Activated naive CD8-positive, alpha-beta T cell (primary cell): ENCODE data around the gene CDK5.
A peak's percentile ranks its signal among the peaks of the same experiment; 100 is the strongest.

Experiments
- H3K27ac Mint-ChIP-seq: one replicate; pipeline ENCODE4 v1.8.0; 2021; ENCODE audit warnings: mixed read lengths
- H3K27me3 Mint-ChIP-seq: one replicate; pipeline ENCODE4 v1.8.0; 2021; ENCODE audit warnings: mixed read lengths
- H3K36me3 Mint-ChIP-seq: one replicate; pipeline ENCODE4 v1.8.0; 2021; ENCODE audit warnings: mixed read lengths
- H3K4me1 Mint-ChIP-seq: one replicate; pipeline ENCODE4 v1.8.0; 2021; ENCODE audit warnings: low read depth, mixed read lengths
- H3K4me3 Mint-ChIP-seq: one replicate; pipeline ENCODE4 v1.8.0; 2021; ENCODE audit warnings: mild to moderate bottlenecking, mixed read lengths
- H3K9me3 Mint-ChIP-seq: one replicate; pipeline ENCODE4 v1.8.0; 2021; ENCODE audit warnings: low read depth, mixed read lengths

The CDK5 gene

GRCh38 chr7:151080522-151081169 lies 22.9 kb upstream of the CDK5 start, which contains the start of gene FASTK:
FASTK (minus strand) TSS chr7:151080809; CDS start chr7:151080766, 43 bp downstream.
- H3K27me3 Mint-ChIP-seq = peaks cover 6% of the 10 kb centered on the region
- H3K4me3 Mint-ChIP-seq = peak within 1 kb of the TSS; percentile 95
- H3K36me3 Mint-ChIP-seq = peaks cover 2% of the 10 kb centered on the region
- H3K9me3 Mint-ChIP-seq = no peaks in the 10 kb centered on the region
- H3K4me1 Mint-ChIP-seq = peaks cover 35% of the 10 kb centered on the region
- peak within 1 kb of the TSS; percentile 90 for H3K27ac Mint-ChIP-seq

- no peaks in the 10 kb centered on the region for H3K9me3 Mint-ChIP-seq
- peaks cover 2% of the 10 kb centered on the region for H3K36me3 Mint-ChIP-seq
- peaks cover 4% of the 10 kb centered on the region for H3K27me3 Mint-ChIP-seq
- peaks cover 29% of the 10 kb centered on the region for H3K4me1 Mint-ChIP-seq
- H3K27ac Mint-ChIP-seq = peak overlapping the region; percentile 90
- H3K4me3 Mint-ChIP-seq = peak overlapping the region; percentile 95
These were observed 22.4 kb upstream of the CDK5 start for GRCh38 chr7:151080067-151080521.

GRCh38 chr7:151079199-151079910 lies 21.7 kb upstream of the CDK5 start:
- Mint-ChIP-seq H3K27ac (peak overlapping the region; percentile 90), H3K36me3 (peaks cover 2% of the 10 kb centered on the region), H3K27me3 (no peaks in the 10 kb centered on the region), H3K4me1 (peaks cover 25% of the 10 kb centered on the region), H3K4me3 (peak overlapping the region; percentile 95), H3K9me3 (no peaks in the 10 kb centered on the region)

GRCh38 chr7:151078233-151079040 lies 20.7 kb upstream of the CDK5 start:
- Mint-ChIP-seq H3K4me3 (peak overlapping the region; percentile 95), H3K9me3 (no peaks in the 10 kb centered on the region), H3K27me3 (no peaks in the 10 kb centered on the region), H3K27ac (peak overlapping the region; percentile 76), H3K36me3 (peaks cover 2% of the 10 kb centered on the region), H3K4me1 (peaks cover 22% of the 10 kb centered on the region)

GRCh38 chr7:151077705-151078232 lies 20.1 kb upstream of the CDK5 start:
- Mint-ChIP-seq H3K4me1 (peaks cover 20% of the 10 kb centered on the region), H3K27ac (peak overlapping the region; percentile 76), H3K27me3 (no peaks in the 10 kb centered on the region), H3K4me3 (peak overlapping the region; percentile 95), H3K36me3 (peaks cover 2% of the 10 kb centered on the region), H3K9me3 (no peaks in the 10 kb centered on the region)

GRCh38 chr7:151076863-151077704 lies 19.4 kb upstream of the CDK5 start:
- Mint-ChIP-seq H3K4me3 (no peak overlapping the region), H3K36me3 (peaks cover 2% of the 10 kb centered on the region), H3K9me3 (no peaks in the 10 kb centered on the region), H3K27me3 (no peaks in the 10 kb centered on the region), H3K4me1 (peaks cover 17% of the 10 kb centered on the region), H3K27ac (no peak overlapping the region)

GRCh38 chr7:151075978-151076426 lies 18.3 kb upstream of the CDK5 start:
- H3K36me3 Mint-ChIP-seq = peaks cover 2% of the 10 kb centered on the region
- H3K4me1 Mint-ChIP-seq = peaks cover 17% of the 10 kb centered on the region
- H3K27me3 Mint-ChIP-seq = no peaks in the 10 kb centered on the region
- H3K9me3 Mint-ChIP-seq = no peaks in the 10 kb centered on the region
- H3K4me3 Mint-ChIP-seq = no peak overlapping the region
- H3K27ac Mint-ChIP-seq = no peak overlapping the region

GRCh38 chr7:151075662-151075971 lies 17.9 kb upstream of the CDK5 start:
- H3K27me3 Mint-ChIP-seq = no peaks in the 10 kb centered on the region
- peaks cover 2% of the 10 kb centered on the region for H3K36me3 Mint-ChIP-seq
- H3K27ac Mint-ChIP-seq = no peak overlapping the region
- no peak overlapping the region for H3K4me3 Mint-ChIP-seq
- peaks cover 17% of the 10 kb centered on the region for H3K4me1 Mint-ChIP-seq
- no peaks in the 10 kb centered on the region for H3K9me3 Mint-ChIP-seq

GRCh38 chr7:151074817-151075661 lies 17.3 kb upstream of the CDK5 start:
- no peaks in the 10 kb centered on the region for H3K9me3 Mint-ChIP-seq
- H3K4me3 Mint-ChIP-seq = no peak overlapping the region

GRCh38 chr7:151073990-151074389 lies 16.3 kb upstream of the CDK5 start:
- no peak overlapping the region for H3K27ac Mint-ChIP-seq
- no peaks in the 10 kb centered on the region for H3K9me3 Mint-ChIP-seq
- H3K27me3 Mint-ChIP-seq = no peaks in the 10 kb centered on the region
- peaks cover 10% of the 10 kb centered on the region for H3K4me1 Mint-ChIP-seq
- no peak overlapping the region for H3K4me3 Mint-ChIP-seq
- no peaks in the 10 kb centered on the region for H3K36me3 Mint-ChIP-seq

More at GRCh38 chr7:151074817-151075661, 17.3 kb upstream of the CDK5 start:
- peaks cover 2% of the 10 kb centered on the region for H3K36me3 Mint-ChIP-seq
- no peaks in the 10 kb centered on the region for H3K27me3 Mint-ChIP-seq
- H3K27ac Mint-ChIP-seq = no peak overlapping the region
- peaks cover 17% of the 10 kb centered on the region for H3K4me1 Mint-ChIP-seq

- Mint-ChIP-seq H3K4me1 (no peaks in the 10 kb centered on the region), H3K27me3 (no peaks in the 10 kb centered on the region), H3K36me3 (no peaks in the 10 kb centered on the region), H3K4me3 (no peak overlapping the region), H3K9me3 (no peaks in the 10 kb centered on the region), H3K27ac (no peak overlapping the region)
These were observed 13.6 kb upstream of the CDK5 start for GRCh38 chr7:151071032-151071866.

GRCh38 chr7:151070574-151070960 lies 12.9 kb upstream of the CDK5 start:
- no peaks in the 10 kb centered on the region for H3K4me1 Mint-ChIP-seq
- no peaks in the 10 kb centered on the region for H3K36me3 Mint-ChIP-seq
- H3K27me3 Mint-ChIP-seq = no peaks in the 10 kb centered on the region
- no peaks in the 10 kb centered on the region for H3K9me3 Mint-ChIP-seq
- no peak overlapping the region for H3K27ac Mint-ChIP-seq
- no peak overlapping the region for H3K4me3 Mint-ChIP-seq
